ENCODE results near the gene PLEKHF1.

DNA sequence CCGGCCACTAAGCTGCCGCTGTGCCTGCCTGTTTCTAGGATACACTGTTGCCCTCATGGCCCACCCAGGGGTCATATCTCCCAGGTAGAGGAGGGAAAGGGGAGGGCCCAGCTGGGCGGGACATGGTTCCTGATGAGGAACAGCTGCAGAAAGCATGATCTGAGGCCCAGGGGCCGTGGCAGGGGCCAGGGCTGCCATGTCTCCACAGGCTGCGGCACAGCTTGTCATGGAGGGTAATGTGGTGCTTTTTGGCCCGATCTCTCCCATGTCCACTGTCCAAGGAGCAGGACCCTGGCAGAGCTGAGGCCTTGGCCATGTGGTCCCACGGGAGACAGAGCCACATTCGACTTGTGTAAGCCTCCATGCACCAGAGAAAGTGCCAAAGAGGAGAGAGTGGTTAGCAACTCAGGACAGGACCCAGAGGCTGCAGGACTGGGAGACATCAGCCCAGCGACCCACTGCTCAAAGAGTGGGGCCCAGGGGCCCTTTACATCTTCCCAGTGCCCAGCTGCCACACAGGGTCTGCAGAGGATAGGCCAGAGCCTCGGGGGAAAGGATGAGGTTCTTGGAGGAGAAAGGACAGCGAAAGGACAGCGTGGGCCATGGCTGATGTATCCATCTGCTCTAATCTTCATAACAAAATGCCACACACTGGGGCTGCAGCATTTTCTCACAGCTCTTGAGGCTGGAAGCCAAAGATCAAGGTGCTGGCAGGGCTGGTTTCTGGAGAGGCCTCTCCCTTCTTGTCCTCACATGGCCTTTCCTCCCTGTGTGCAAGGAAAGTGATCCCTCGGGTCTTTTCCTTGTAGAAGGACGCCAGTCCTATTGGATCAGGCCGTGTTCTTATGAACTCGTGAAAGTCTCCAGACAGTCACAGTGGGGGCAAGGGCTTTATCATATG lies 47.6 kb upstream of the PLEKHF1 start:
- TF ChIP-seq TAF1 (IDR thresholded peaks at IDR 0.05; ENCODE audit: borderline replicate concordance, insufficient read depth, low read length) (no peak), POLR2AphosphoS5 (IDR thresholded peaks at IDR 0.05; ENCODE audit: low read depth, low read length) (no peak)
- TF ChIP-seq, protein P1, sequence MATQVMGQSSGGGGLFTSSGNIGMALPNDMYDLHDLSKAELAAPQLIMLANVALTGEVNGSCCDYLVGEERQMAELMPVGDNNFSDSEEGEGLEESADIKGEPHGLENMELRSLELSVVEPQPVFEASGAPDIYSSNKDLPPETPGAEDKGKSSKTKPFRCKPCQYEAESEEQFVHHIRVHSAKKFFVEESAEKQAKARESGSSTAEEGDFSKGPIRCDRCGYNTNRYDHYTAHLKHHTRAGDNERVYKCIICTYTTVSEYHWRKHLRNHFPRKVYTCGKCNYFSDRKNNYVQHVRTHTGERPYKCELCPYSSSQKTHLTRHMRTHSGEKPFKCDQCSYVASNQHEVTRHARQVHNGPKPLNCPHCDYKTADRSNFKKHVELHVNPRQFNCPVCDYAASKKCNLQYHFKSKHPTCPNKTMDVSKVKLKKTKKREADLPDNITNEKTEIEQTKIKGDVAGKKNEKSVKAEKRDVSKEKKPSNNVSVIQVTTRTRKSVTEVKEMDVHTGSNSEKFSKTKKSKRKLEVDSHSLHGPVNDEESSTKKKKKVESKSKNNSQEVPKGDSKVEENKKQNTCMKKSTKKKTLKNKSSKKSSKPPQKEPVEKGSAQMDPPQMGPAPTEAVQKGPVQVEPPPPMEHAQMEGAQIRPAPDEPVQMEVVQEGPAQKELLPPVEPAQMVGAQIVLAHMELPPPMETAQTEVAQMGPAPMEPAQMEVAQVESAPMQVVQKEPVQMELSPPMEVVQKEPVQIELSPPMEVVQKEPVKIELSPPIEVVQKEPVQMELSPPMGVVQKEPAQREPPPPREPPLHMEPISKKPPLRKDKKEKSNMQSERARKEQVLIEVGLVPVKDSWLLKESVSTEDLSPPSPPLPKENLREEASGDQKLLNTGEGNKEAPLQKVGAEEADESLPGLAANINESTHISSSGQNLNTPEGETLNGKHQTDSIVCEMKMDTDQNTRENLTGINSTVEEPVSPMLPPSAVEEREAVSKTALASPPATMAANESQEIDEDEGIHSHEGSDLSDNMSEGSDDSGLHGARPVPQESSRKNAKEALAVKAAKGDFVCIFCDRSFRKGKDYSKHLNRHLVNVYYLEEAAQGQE (IDR thresholded peaks at IDR 0.05; ENCODE audit: insufficient read depth in 1 of 2, low read depth in 2 of 2, low read length in 2 of 2), result no peak
